HepG2 (cell line): Measurements from ENCODE around the gene EPM2AIP1. TPM values are rescaled to one million over a fixed set of nuclear protein-coding genes. Genes with fewer than 3 reads are reported as not detected.
"Not testable (repeated sequence)": the region's sequence is repeated elsewhere in the genome, so short reads cannot be mapped to it uniquely, and the experiment has no call there.

ENCODE experiments used
- ATAC-seq: fragments of 200-7000 bp; cut with Tn5 transposase; 3 replicates; pipeline ENCODE4 v1.9.1; 2020; ENCODE audit warnings: mild to moderate bottlenecking, moderate library complexity
- BruUV-seq: library from RNA; stranded (reverse); fragments of 400-500 nt; replicated peaks from 2 replicates; lab custom pipeline; 2021; lab: Mats Ljungman, UMichigan
- CTCF ChIA-PET: fragments of 300-600 bp; formaldehyde crosslinking; extraction: SDS; loops from one replicate; lab custom pipeline; 2021; ENCODE audit warnings: low total read pairs, inconsistent platforms, low intra/inter-chr PET ratio; lab: Yijun Ruan, JAX
- POLR2A ChIA-PET: fragments of 350-600 bp; sonication (Branson Sonifier 250); formaldehyde crosslinking; loops from one replicate; lab custom pipeline; 2020; ENCODE audit warnings: antibody characterized with exemption, inconsistent platforms; lab: Yijun Ruan, JAX
- DNase-seq: peaks from one replicate; pipeline ENCODE4 v3.0.0-alpha.2; 2015; ENCODE audit warnings: low spot score
- FAIRE-seq: peaks from 3 replicates; lab custom pipeline; 2011; peaks lifted over from hg19 to GRCh38; lab: Jason Lieb, UNC
- H2AFZ ChIP-seq: one replicate; pipeline ENCODE4 v1.6.1; 2011; ENCODE audit warnings: low read length, inconsistent platforms
- H3K27ac ChIP-seq: fragments of 300-600 bp; 3 replicates; pipeline ENCODE4 v1.8.0; 2011; ENCODE audit warnings: mixed run types, mild to moderate bottlenecking, mixed read lengths, low read length, inconsistent platforms; ENCODE audit not compliant: insufficient read depth; ENCODE audit errors: extremely low read length
- H3K27me3 ChIP-seq, 2 experiments: fragments of 200-600 bp in 1 of 2; 2 replicates in 1 of 2; 3 replicates in 1 of 2; pipeline versions ENCODE4 v1.6.0 to v1.8.0; 2011; ENCODE audit warnings: low read length in 2 of 2, mild to moderate bottlenecking in 2 of 2, moderate library complexity in 2 of 2, inconsistent platforms in 1 of 2; ENCODE audit not compliant: insufficient read depth in 2 of 2, control insufficient read depth in 1 of 2
- H3K36me3 ChIP-seq, 2 experiments: fragments of 200-600 bp in 1 of 2; replicated peaks in 1 of 2; 2 replicates in 1 of 2; 3 replicates in 1 of 2; pipeline versions ENCODE4 v1.5.1 to v1.8.0; 2011; ENCODE audit warnings: low read length in 2 of 2, inconsistent platforms in 1 of 2; ENCODE audit not compliant: insufficient read depth in 2 of 2, control insufficient read depth in 1 of 2
- H3K4me1 ChIP-seq: 2 replicates; pipeline ENCODE4 v1.5.1; 2012; ENCODE audit warnings: low read length, inconsistent platforms; ENCODE audit not compliant: insufficient read depth
- H3K4me2 ChIP-seq: 2 replicates; pipeline ENCODE4 v1.6.0; 2011; ENCODE audit warnings: low read depth, low read length, inconsistent platforms
- H3K4me3 ChIP-seq, 3 experiments: fragments of 200-600 bp in 1 of 3; sonication (generic), shearing (Covaris generic) in 1 of 3; replicated peaks in 1 of 3; 2 replicates each; pipeline ENCODE4 v1.5.1; 2011 to 2016; ENCODE audit warnings: low read length in 3 of 3, inconsistent platforms in 2 of 3, low read depth in 2 of 3, mild to moderate bottlenecking in 2 of 3, control low read depth in 1 of 3, mixed read lengths in 1 of 3; ENCODE audit not compliant: insufficient read depth in 1 of 3
- H3K79me2 ChIP-seq: one replicate; pipeline ENCODE4 v1.6.1; 2011; ENCODE audit warnings: low read length, inconsistent platforms; ENCODE audit not compliant: insufficient read depth
- H3K9ac ChIP-seq: 2 replicates; pipeline ENCODE4 v1.6.0; 2011; ENCODE audit warnings: mild to moderate bottlenecking, low read depth, low read length, inconsistent platforms; ENCODE audit not compliant: insufficient read depth
- H3K9me3 ChIP-seq: 2 replicates; pipeline ENCODE4 v1.5.1; 2012; ENCODE audit warnings: mild to moderate bottlenecking, low read length
- H4K20me1 ChIP-seq: 2 replicates; pipeline ENCODE4 v1.6.0; 2011; ENCODE audit warnings: inconsistent platforms, mild to moderate bottlenecking, low read length, moderate library complexity; ENCODE audit not compliant: insufficient read depth
- BRF2 ChIP-seq: sonication (generic); formaldehyde crosslinking; IDR thresholded peaks from 2 replicates; pipeline ENCODE4 v1.8.1; 2022; ENCODE audit warnings: mild to moderate bottlenecking, missing genetic modification reagents
- ESRRA ChIP-seq: sonication (generic); formaldehyde crosslinking; IDR thresholded peaks from 2 replicates; pipeline ENCODE4 v1.5.1; 2020; ENCODE audit warnings: mild to moderate bottlenecking, low read depth, missing genetic modification reagents
- FOXK1 ChIP-seq: sonication (generic); formaldehyde crosslinking; IDR thresholded peaks from 2 replicates; pipeline ENCODE4 v1.4.0; 2020; ENCODE audit warnings: low read depth, missing genetic modification reagents, borderline replicate concordance
- HOXD1 ChIP-seq: sonication (generic); formaldehyde crosslinking; IDR thresholded peaks from 2 replicates; pipeline ENCODE4 v1.5.0; 2020; ENCODE audit warnings: missing genetic modification reagents
- NFKB2 ChIP-seq: sonication (generic); formaldehyde crosslinking; IDR thresholded peaks from 2 replicates; pipeline ENCODE4 v1.4.0; 2020; ENCODE audit warnings: missing genetic modification reagents, borderline replicate concordance
- NFYB ChIP-seq: sonication (generic); formaldehyde crosslinking; IDR thresholded peaks from 2 replicates; pipeline ENCODE4 v1.4.0; 2020; ENCODE audit warnings: missing genetic modification reagents
- SRSF1 ChIP-seq: fragments of 200-400 bp; formaldehyde crosslinking; optimal IDR thresholded peaks from 2 replicates; pipeline ENCODE3; 2017; ENCODE audit warnings: mild to moderate bottlenecking, low read depth, low read length, moderate library complexity
- TAF15 ChIP-seq: fragments of 200-400 bp; formaldehyde crosslinking; IDR thresholded peaks from one replicate; pipeline ENCODE4 v1.6.1; 2018; ENCODE audit warnings: mild to moderate bottlenecking, low read depth, low read length; ENCODE audit not compliant: poor library complexity, severe bottlenecking
- XRCC5 ChIP-seq: fragments of 200-400 bp; formaldehyde crosslinking; optimal IDR thresholded peaks from 2 replicates; pipeline ENCODE3; 2017; ENCODE audit warnings: mild to moderate bottlenecking, low read length
- ZC3H13 ChIP-seq: sonication (generic); formaldehyde crosslinking; IDR thresholded peaks from 2 replicates; pipeline ENCODE4 v1.8.1; 2023; ENCODE audit warnings: mild to moderate bottlenecking, missing genetic modification reagents, moderate library complexity
- ZHX2 ChIP-seq, 2 experiments: sonication (generic) in 1 of 2; formaldehyde crosslinking in 1 of 2; IDR thresholded peaks; 2 replicates each; pipeline versions ENCODE4 v1.6.1 to v1.9.0; 2014 to 2022; ENCODE audit warnings: antibody characterized with exemption in 1 of 2, borderline replicate concordance in 1 of 2, inconsistent platforms in 1 of 2, low read depth in 1 of 2, missing genetic modification reagents in 1 of 2
- ZIK1 ChIP-seq: sonication (generic); formaldehyde crosslinking; IDR thresholded peaks from 2 replicates; pipeline ENCODE4 v1.5.0; 2020; ENCODE audit warnings: mild to moderate bottlenecking, low read depth, missing genetic modification reagents, borderline replicate concordance
- ZNF12 ChIP-seq: sonication (generic); formaldehyde crosslinking; IDR thresholded peaks from 2 replicates; pipeline ENCODE4 v1.5.0; 2020; ENCODE audit warnings: missing genetic modification reagents
- ZNF672 ChIP-seq: sonication (generic); formaldehyde crosslinking; IDR thresholded peaks from 2 replicates; pipeline ENCODE4 v1.8.1; 2022; ENCODE audit warnings: missing genetic modification reagents
- WGBS: methylation state at CpG from one replicate; pipeline ENCODE4 v1.1.6; 2017; ENCODE audit warnings: low lambda C conversion rate; 5-methylcytosine and 5-hydroxymethylcytosine counted together
- in situ Hi-C: cut with HindIII; loops from 2 replicates; pipeline ENCODE4 v1.10.0; 2017; ENCODE audit warnings: low pct_unique_long_range_greater_than_20kb; ENCODE audit not compliant: extremely low pct_ligation_motif_present
- intact Hi-C: fragments of 100-400 bp; cut with micrococcal nuclease; formaldehyde crosslinking; loops from one replicate; pipeline ENCODE4 v1.10.0; 2022; ENCODE audit not compliant: unreplicated experiment
- polyA plus RNA-seq, 8 experiments: library from polyadenylated mRNA; depleted of rRNA in 3 of 8; stranded (reverse) in 7 of 8; unstranded in 1 of 8; fragments of >200 nt; fragmentation: Illumina TruSeq in 4 of 8; extraction: Trizol in 4 of 8; gene quantifications; 2 replicates each; pipeline versions ENCODE4 v1.2.1 to v1.2.3, GENCODE V29; 2011 to 2016; ENCODE audit warnings: low read depth in 4 of 8, missing spikeins in 1 of 8, mixed read lengths in 1 of 8; ENCODE audit not compliant: insufficient read depth in 1 of 8
- total RNA-seq, 5 experiments: library from RNA; depleted of rRNA; stranded (reverse); fragments of >200 nt; fragmentation: Illumina TruSeq; extraction: Trizol; gene quantifications; 2 replicates each; pipeline ENCODE4 v1.2.3, GENCODE V29; 2016; ENCODE audit warnings: low read depth in 1 of 5

EPM2AIP1 gene
- total and polyA plus RNA-seq, 2 of the 13 experiments (the other 11 are each of a cell fraction or from before 2014, with no cell fraction given), result 10.7 to 23.0 TPM

GRCh38 chr3:36992806-36993325 is at the start of gene EPM2AIP1 (continued):
- TF ChIP-seq ZHX2 (IDR thresholded peaks at IDR 0.05; ENCODE audit: low read depth), result no peak
- TF ChIP-seq ZHX2 (CRISPR knock-in tag; IDR thresholded peaks at IDR 0.05; ENCODE audit: borderline replicate concordance), result no peak
- no peak; the same call in 1 of the 2 replicates for TF ChIP-seq NFKB2 (CRISPR knock-in tag)
- TF ChIP-seq NFYB (CRISPR knock-in tag), result no peak
- TF ChIP-seq FOXK1 (CRISPR knock-in tag), result no peak; the same call in 1 of the 2 replicates
- TF ChIP-seq TAF15, result no peak
- TF ChIP-seq ZC3H13 (CRISPR knock-in tag), result peak; percentile 90; the same call in 1 of the 2 replicates
- no peak for TF ChIP-seq ESRRA (CRISPR knock-in tag)
- peak; percentile 75; the same call in 1 of the 2 replicates for TF ChIP-seq HOXD1 (CRISPR knock-in tag)
- peak; percentile 70 for TF ChIP-seq XRCC5
- peak; percentile 27; the same call in 1 of the 2 replicates for TF ChIP-seq BRF2 (CRISPR knock-in tag)
- TF ChIP-seq ZIK1, result no peak
- TF ChIP-seq SRSF1, result no peak
- TF ChIP-seq ZNF12 (CRISPR knock-in tag), result peak; percentile 62
- no peak for TF ChIP-seq ZNF672

- H2AFZ ChIP-seq, H3K79me2 ChIP-seq, H3K4me2 ChIP-seq, FAIRE-seq, H3K27me3 ChIP-seq, in situ Hi-C loops, ATAC-seq, BruUV-seq, H3K4me1 ChIP-seq, H3K27ac ChIP-seq, intact Hi-C loops, H3K9me3 ChIP-seq, POLR2A ChIA-PET, H3K9ac ChIP-seq, H3K4me3 ChIP-seq, CTCF ChIA-PET, DNase-seq, H4K20me1 ChIP-seq: not testable (repeated sequence)
- peaks cover 9 to 51% of the 10 kb centered on the region in 2 experiments for H3K36me3 ChIP-seq
- 96% methylated on average over 3 of the region's 3 CpGs for WGBS
These were observed 49.8 kb upstream of the EPM2AIP1 start for GRCh38 chr3:37042712-37043111.
